ENCODE measurements around the gene KIF1A. TPM values are rescaled to one million over a fixed set of nuclear protein-coding genes. Genes with fewer than 3 reads are reported as not detected.
"Not testable (repeated sequence)": the region's sequence is repeated elsewhere in the genome, so short reads cannot be mapped to it uniquely, and the experiment has no call there.

Gene KIF1A
- total RNA-seq, 1 experiment from 2014 or later, result not detected

GRCh38 chr2:240781471-240782220 lies 38.4 kb downstream of the KIF1A start:
- CTCF ChIA-PET, result interaction anchor here (0.6 kb wide), 1 partner anchor 15 kb away, joined by 6 read pairs; no protein-coding TSS in a partner anchor
- POLR2A ChIA-PET (ENCODE audit: unreplicated experiment), result no interaction called here
- H3K79me2 ChIP-seq (ENCODE audit: low read length), result no peaks in the 10 kb centered on the region
- H3K4me3 ChIP-seq (ENCODE audit: low read length), result no peak overlapping the region
- no peak overlapping the region for H3K4me2 ChIP-seq (ENCODE audit: low read length)
- H3K4me1 ChIP-seq (ENCODE audit: insufficient read depth, low read length), result no peaks in the 10 kb centered on the region
- no peak overlapping the region for H3K9ac ChIP-seq (ENCODE audit: low read length)
- ATAC-seq (no peak), DNase-seq (no peak)
- intact Hi-C loops (cut with micrococcal nuclease), result no loop called here
- H3K27ac ChIP-seq (ENCODE audit: low read length), result no peak overlapping the region
- no peaks in the 10 kb centered on the region for H3K27me3 ChIP-seq (ENCODE audit: low read length)
- no peaks in the 10 kb centered on the region for H3K9me2 ChIP-seq (replicated peaks; ENCODE audit: low read length)
- no TSS peak for BruUV-seq (replicated peaks)
- no peak overlapping the region for H2AFZ ChIP-seq (ENCODE audit: low read length)
- TF ChIP-seq EZH2 (IDR thresholded peaks at IDR 0.05; ENCODE audit: low read length, unreplicated experiment), result no peak
- TF ChIP-seq CTCF (conservative IDR thresholded peaks at IDR 0.05; ENCODE audit: low read depth, low read length), result no peak
- TF ChIP-seq EZH2phosphoT487 (IDR thresholded peaks at IDR 0.05; ENCODE audit: borderline replicate concordance, low read length), result no peak
- H3K9me3 ChIP-seq (ENCODE audit: low read length), result no peaks in the 10 kb centered on the region
- H3K36me3 ChIP-seq (ENCODE audit: low read depth, low read length), result no peaks in the 10 kb centered on the region
- H4K20me1 ChIP-seq (ENCODE audit: low read length), result no peaks in the 10 kb centered on the region
- H3F3A ChIP-seq (ENCODE audit: low read length, unreplicated experiment), result no peaks in the 10 kb centered on the region

DNA sequence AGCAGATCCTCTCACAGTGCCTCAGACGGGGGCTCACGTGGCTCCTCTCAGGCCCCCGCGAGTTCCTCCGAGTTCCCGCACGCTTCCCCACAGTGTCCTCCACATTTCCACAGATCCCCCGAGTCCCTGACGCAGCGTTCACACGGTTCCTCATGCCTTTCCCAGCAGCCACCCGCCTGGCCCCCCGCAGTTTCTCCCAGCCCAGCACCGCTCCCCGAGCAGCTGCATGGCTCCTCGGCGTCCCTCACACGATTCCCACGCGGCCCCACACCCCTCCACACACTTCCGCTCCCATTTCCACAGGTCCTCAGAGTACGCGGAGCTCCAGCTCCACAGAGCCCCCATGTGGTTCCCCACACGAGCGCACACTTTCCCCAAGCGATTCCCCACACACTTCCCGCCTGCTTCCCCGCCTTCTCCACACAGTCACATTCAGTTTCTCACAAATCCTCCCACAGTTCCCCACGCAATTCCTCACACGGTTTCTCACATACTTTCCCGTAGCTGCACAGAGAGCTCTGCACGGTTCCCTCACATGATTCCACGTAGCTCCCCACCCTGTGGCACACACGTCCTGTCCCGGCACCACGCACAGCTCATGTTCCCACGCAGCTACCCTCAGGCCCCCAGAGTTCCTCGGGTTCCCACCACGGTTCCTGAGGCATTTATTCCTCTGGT lies 39.9 kb downstream of the KIF1A start:
- H2AFZ ChIP-seq (ENCODE audit: low read length), result no peak overlapping the region
- H3K9ac ChIP-seq (ENCODE audit: low read length), result no peak overlapping the region
- no peaks in the 10 kb centered on the region for H3F3A ChIP-seq (ENCODE audit: low read length, unreplicated experiment)
- no peaks in the 10 kb centered on the region for H3K27me3 ChIP-seq (ENCODE audit: low read length)
- BruUV-seq (replicated peaks), result no TSS peak
- ChIA-PET POLR2A (ENCODE audit: unreplicated experiment) (no interaction called here), CTCF (no interaction called here)
- no peak for DNase-seq
- no peak overlapping the region for H3K4me2 ChIP-seq (ENCODE audit: low read length)
- no peaks in the 10 kb centered on the region for H3K9me2 ChIP-seq (replicated peaks; ENCODE audit: low read length)
- intact Hi-C loops (cut with micrococcal nuclease), result no loop called here
- H3K9me3 ChIP-seq (ENCODE audit: low read length), result no peaks in the 10 kb centered on the region
- no peaks in the 10 kb centered on the region for H3K4me1 ChIP-seq (ENCODE audit: insufficient read depth, low read length)
- H4K20me1 ChIP-seq (ENCODE audit: low read length), result no peaks in the 10 kb centered on the region
- H3K4me3 ChIP-seq (ENCODE audit: low read length), result no peak overlapping the region
- ATAC-seq, result no peak
- H3K36me3 ChIP-seq (ENCODE audit: low read depth, low read length), result no peaks in the 10 kb centered on the region
- no peaks in the 10 kb centered on the region for H3K79me2 ChIP-seq (ENCODE audit: low read length)
- H3K27ac ChIP-seq (ENCODE audit: low read length), result no peak overlapping the region
- TF ChIP-seq EZH2 (IDR thresholded peaks at IDR 0.05; ENCODE audit: low read length, unreplicated experiment), result no peak
- no peak for TF ChIP-seq EZH2phosphoT487 (IDR thresholded peaks at IDR 0.05; ENCODE audit: borderline replicate concordance, low read length)
- no peak for TF ChIP-seq CTCF (conservative IDR thresholded peaks at IDR 0.05; ENCODE audit: low read depth, low read length)

DNA sequence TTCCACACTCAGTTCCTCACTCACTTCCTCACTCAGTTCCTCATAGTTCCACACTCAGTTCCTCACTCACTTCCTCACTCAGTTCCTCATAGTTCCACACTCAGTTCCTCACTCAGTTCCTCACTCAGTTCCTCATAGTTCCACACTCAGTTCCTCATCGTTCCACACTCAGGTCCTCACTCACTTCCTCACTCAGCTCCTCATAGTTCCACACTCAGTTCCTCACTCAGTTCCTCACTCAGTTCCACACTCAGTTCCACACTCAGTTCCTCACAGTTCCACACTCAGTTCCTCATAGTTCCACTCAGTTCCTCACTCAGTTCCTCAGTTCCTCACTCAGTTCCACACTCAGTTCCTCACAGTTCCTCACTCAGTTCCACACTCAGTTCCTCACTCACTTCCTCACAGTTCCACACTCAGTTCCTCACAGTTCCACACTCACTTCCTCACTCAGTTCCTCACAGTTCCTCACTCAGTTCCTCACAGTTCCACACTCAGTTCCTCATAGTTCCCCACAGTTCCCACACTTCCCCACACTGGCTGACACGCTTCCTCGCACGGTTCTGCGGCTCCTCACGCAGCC lies 40.7 kb downstream of the KIF1A start:
- DNase-seq; H3K4me3 ChIP-seq (ENCODE audit: low read length); H3K27me3 ChIP-seq (ENCODE audit: low read length); H3K36me3 ChIP-seq (ENCODE audit: low read depth, low read length); H4K20me1 ChIP-seq (ENCODE audit: low read length); H3K27ac ChIP-seq (ENCODE audit: low read length); BruUV-seq (replicated peaks); intact Hi-C loops (cut with micrococcal nuclease); H3K79me2 ChIP-seq (ENCODE audit: low read length); ATAC-seq; H3K4me2 ChIP-seq (ENCODE audit: low read length); H3K9ac ChIP-seq (ENCODE audit: low read length); H2AFZ ChIP-seq (ENCODE audit: low read length); H3K9me3 ChIP-seq (ENCODE audit: low read length); H3K4me1 ChIP-seq (ENCODE audit: insufficient read depth, low read length); H3F3A ChIP-seq (ENCODE audit: low read length, unreplicated experiment); H3K9me2 ChIP-seq (replicated peaks; ENCODE audit: low read length); CTCF ChIA-PET; POLR2A ChIA-PET (ENCODE audit: unreplicated experiment): not testable (repeated sequence)
